GM19468 (cell line): ENCODE measurements around the gene GADD45B.
"Not testable (repeated sequence)": the region's sequence is repeated elsewhere in the genome, so short reads cannot be mapped to it uniquely, and the experiment has no call there.

Experiments used
- ATAC-seq: cut with Tn5 transposase; IDR thresholded peaks from one replicate; pipeline ENCODE4 v1.9.1; 2021; ENCODE audit warnings: mild to moderate bottlenecking, moderate library complexity, moderate number of reproducible peaks; ENCODE audit not compliant: unreplicated experiment; ENCODE audit errors: extremely low read depth

Gene GADD45B

GRCh38 chr19:2484178-2484937 is 8.4 kb downstream of the GADD45B start:
- ATAC-seq: no peak

- ATAC-seq: no peak
These were observed 9.5 kb downstream of the GADD45B start for GRCh38 chr19:2485428-2485827.

- no peak for ATAC-seq
These were observed 11.2 kb downstream of the GADD45B start for GRCh38 chr19:2487090-2487489.

- no peak for ATAC-seq
These were observed 11.9 kb downstream of the GADD45B start for GRCh38 chr19:2487842-2488241.

- ATAC-seq: no peak
These were observed 12.5 kb downstream of the GADD45B start for GRCh38 chr19:2488405-2488941.

- ATAC-seq: no peak
These were observed 13.2 kb downstream of the GADD45B start for GRCh38 chr19:2488942-2489731.

GRCh38 chr19:2490659-2491058 is 14.7 kb downstream of the GADD45B start:
- no peak for ATAC-seq

- ATAC-seq: no peak
These were observed 15.3 kb downstream of the GADD45B start for GRCh38 chr19:2491130-2491801.

GRCh38 chr19:2492870-2493269 is 16.9 kb downstream of the GADD45B start:
- ATAC-seq: no peak

GRCh38 chr19:2493448-2493847 is 17.5 kb downstream of the GADD45B start:
- ATAC-seq: not testable (repeated sequence)

GRCh38 chr19:2494084-2494446 is 18.1 kb downstream of the GADD45B start:
- no peak for ATAC-seq

- ATAC-seq: no peak
These were observed 18.7 kb downstream of the GADD45B start for GRCh38 chr19:2494447-2495129.

GRCh38 chr19:2495130-2495641 is 19.3 kb downstream of the GADD45B start:
- ATAC-seq: no peak

- no peak for ATAC-seq
These were observed 19.9 kb downstream of the GADD45B start for GRCh38 chr19:2495651-2496316.

GRCh38 chr19:2497186-2497585 is 21.3 kb downstream of the GADD45B start:
- ATAC-seq: no peak

- no peak for ATAC-seq
These were observed 24.2 kb downstream of the GADD45B start for GRCh38 chr19:2500156-2500555.

GRCh38 chr19:2500841-2501261 is 24.9 kb downstream of the GADD45B start:
- ATAC-seq: no peak

- no peak for ATAC-seq
These were observed 27.7 kb downstream of the GADD45B start for GRCh38 chr19:2503521-2504109.

GRCh38 chr19:2506656-2507055 is 30.7 kb downstream of the GADD45B start:
- ATAC-seq: not testable (repeated sequence)
